Measurements from ENCODE around the gene DHRS7B.

- TF ChIP-seq GATA2 (IDR thresholded peaks at IDR 0.05; ENCODE audit: low read depth, low read length) (no peak), GATA3 (IDR thresholded peaks at IDR 0.05; ENCODE audit: low read depth, low read length) (no peak)
Measured at GRCh38 chr17:21124086-21124485, 2.7 kb upstream of the DHRS7B start.

All from SH-SY5Y (cell line).